MCF 10A (cell line): ENCODE data around the gene OXT. TPM values are rescaled to one million over a fixed set of nuclear protein-coding genes. Genes with fewer than 3 reads are reported as not detected.

ENCODE experiments used
- BruUV-seq: library from RNA; stranded (reverse); fragments of 400-500 nt; replicated peaks from 2 replicates; lab custom pipeline; 2021; lab: Mats Ljungman, UMichigan
- CTCF ChIA-PET: fragments of 300-600 bp; sonication (Branson Sonifier 250); formaldehyde crosslinking; extraction: SDS; loops from one replicate; lab custom pipeline; 2021; ENCODE audit warnings: antibody characterized with exemption, inconsistent platforms; lab: Yijun Ruan, JAX
- POLR2A ChIA-PET: fragments of 300-600, 350-650 bp; sonication (Branson Sonifier 250); formaldehyde crosslinking; extraction: SDS; loops from one replicate; lab custom pipeline; 2020; ENCODE audit warnings: antibody characterized with exemption, inconsistent platforms; lab: Yijun Ruan, JAX
- DNase-seq: peaks from one replicate; pipeline ENCODE4 v3.0.0-alpha.2; 2018; ENCODE audit not compliant: unreplicated experiment
- H3K27ac Mint-ChIP-seq: one replicate; pipeline ENCODE4 v1.8.0; 2022; ENCODE audit warnings: mild to moderate bottlenecking, low read depth, mixed read lengths; ENCODE audit not compliant: unreplicated experiment
- H3K27me3 Mint-ChIP-seq: one replicate; pipeline ENCODE4 v1.8.0; 2022; ENCODE audit warnings: mixed read lengths; ENCODE audit not compliant: insufficient read depth, unreplicated experiment
- H3K36me3 Mint-ChIP-seq: one replicate; pipeline ENCODE4 v1.8.0; 2022; ENCODE audit warnings: mild to moderate bottlenecking, moderate library complexity, mixed read lengths; ENCODE audit not compliant: insufficient read depth, unreplicated experiment
- H3K4me1 Mint-ChIP-seq: one replicate; pipeline ENCODE4 v1.8.0; 2022; ENCODE audit warnings: mixed read lengths; ENCODE audit not compliant: insufficient read depth, unreplicated experiment
- H3K4me3 Mint-ChIP-seq: one replicate; pipeline ENCODE4 v1.8.0; 2022; ENCODE audit warnings: mild to moderate bottlenecking, moderate library complexity, mixed read lengths; ENCODE audit not compliant: unreplicated experiment
- H3K9me3 Mint-ChIP-seq: one replicate; pipeline ENCODE4 v1.8.0; 2022; ENCODE audit warnings: mixed read lengths; ENCODE audit not compliant: unreplicated experiment
- intact Hi-C: fragments of 100-400 bp; cut with micrococcal nuclease; formaldehyde crosslinking; loops from 2 replicates; pipeline ENCODE4 v1.14.1; 2022
- total RNA-seq: library from RNA; stranded (reverse); gene quantifications from 2 replicates; pipeline ENCODE4 v1.2.3, GENCODE V29; 2022
- TF ChIP-seq, protein P1 (sequence below): fragments of 200-600 bp; IDR thresholded peaks from one replicate; pipeline ENCODE4 v1.8.0; 2022; ENCODE audit warnings: antibody characterized with exemption, mild to moderate bottlenecking; ENCODE audit not compliant: unreplicated experiment

Gene OXT
- total RNA-seq, 1 experiment from 2014 or later, result not detected

- no peak overlapping the region for H3K27ac Mint-ChIP-seq
- ChIA-PET POLR2A (interaction anchor here (0.6 to 0.7 kb wide), 2 partner anchors 273 to 325 kb away, joined by 3 read pairs; no protein-coding TSS in a partner anchor), CTCF (interaction anchor here (0.6 to 0.8 kb wide), 2 partner anchors 11 to 30 kb away, joined by 3 to 5 read pairs; no protein-coding TSS in a partner anchor)
- peaks cover 37% of the 10 kb centered on the region for H3K27me3 Mint-ChIP-seq
- no peak overlapping the region for H3K4me3 Mint-ChIP-seq
- H3K36me3 Mint-ChIP-seq, result no peaks in the 10 kb centered on the region
- BruUV-seq, result no TSS peak
- no peaks in the 10 kb centered on the region for H3K9me3 Mint-ChIP-seq
- peaks cover 9% of the 10 kb centered on the region for H3K4me1 Mint-ChIP-seq
- TF ChIP-seq, protein P1, sequence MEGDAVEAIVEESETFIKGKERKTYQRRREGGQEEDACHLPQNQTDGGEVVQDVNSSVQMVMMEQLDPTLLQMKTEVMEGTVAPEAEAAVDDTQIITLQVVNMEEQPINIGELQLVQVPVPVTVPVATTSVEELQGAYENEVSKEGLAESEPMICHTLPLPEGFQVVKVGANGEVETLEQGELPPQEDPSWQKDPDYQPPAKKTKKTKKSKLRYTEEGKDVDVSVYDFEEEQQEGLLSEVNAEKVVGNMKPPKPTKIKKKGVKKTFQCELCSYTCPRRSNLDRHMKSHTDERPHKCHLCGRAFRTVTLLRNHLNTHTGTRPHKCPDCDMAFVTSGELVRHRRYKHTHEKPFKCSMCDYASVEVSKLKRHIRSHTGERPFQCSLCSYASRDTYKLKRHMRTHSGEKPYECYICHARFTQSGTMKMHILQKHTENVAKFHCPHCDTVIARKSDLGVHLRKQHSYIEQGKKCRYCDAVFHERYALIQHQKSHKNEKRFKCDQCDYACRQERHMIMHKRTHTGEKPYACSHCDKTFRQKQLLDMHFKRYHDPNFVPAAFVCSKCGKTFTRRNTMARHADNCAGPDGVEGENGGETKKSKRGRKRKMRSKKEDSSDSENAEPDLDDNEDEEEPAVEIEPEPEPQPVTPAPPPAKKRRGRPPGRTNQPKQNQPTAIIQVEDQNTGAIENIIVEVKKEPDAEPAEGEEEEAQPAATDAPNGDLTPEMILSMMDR, result no peak
- intact Hi-C loops, result no loop called here
- no peak for DNase-seq
Measured at GRCh38 chr20:3082955-3083952, 11.8 kb downstream of the OXT start.

DNA sequence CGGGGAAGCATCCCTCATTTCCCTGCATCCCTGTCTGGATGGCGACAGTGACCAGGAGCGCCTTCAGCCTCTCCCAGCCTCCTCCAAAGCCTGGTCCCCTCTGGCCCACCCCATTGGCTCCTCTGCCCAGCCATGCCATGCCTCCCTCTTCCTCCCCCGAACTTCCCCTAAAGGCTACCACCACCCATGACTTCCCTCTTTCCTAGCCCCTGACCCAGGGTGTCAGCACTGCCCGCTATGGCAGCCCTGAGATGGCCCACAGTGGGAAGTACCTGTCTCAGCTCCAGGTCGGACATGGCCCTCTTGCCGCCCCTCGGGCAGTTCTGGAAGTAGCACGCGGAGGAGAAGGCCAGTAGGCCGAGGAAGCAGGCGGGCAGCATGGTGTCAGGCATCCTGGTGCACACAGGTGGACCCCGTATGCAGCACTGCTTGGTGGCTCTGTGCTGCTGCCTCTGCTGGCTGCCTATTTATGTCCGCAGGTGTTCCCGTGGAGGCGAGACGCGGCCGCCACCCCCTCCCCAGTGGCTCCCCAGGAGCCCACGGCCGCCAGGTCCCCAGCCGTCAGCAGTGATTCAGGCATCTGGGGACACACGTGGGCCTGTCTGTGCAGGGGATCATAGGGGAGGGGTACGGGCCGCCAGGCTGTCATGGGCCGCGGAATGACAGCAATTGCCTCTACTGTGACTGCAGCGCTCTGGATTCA, 13.0 kb downstream of the OXT start, which contains the start of gene AVP:
Gene AVP (minus strand): TSS at position 442 of the 703 bp plus-strand sequence. CDS start 50 bp downstream, at position 392.
- POLR2A ChIA-PET, result interaction anchor here (0.6 kb wide), 2 partner anchors 38 to 324 kb away, joined by 3 read pairs; no protein-coding TSS in a partner anchor
- intact Hi-C loops, result no loop called here
- CTCF ChIA-PET, result no interaction called here
- TF ChIP-seq, protein P1, result no peak
- H3K36me3 Mint-ChIP-seq, result no peaks in the 10 kb centered on the region
- no peak for DNase-seq
- H3K4me3 Mint-ChIP-seq, result no peak within 1 kb of the TSS
- no peak within 1 kb of the TSS for H3K27ac Mint-ChIP-seq
- H3K9me3 Mint-ChIP-seq, result no peaks in the 10 kb centered on the region
- peaks cover 31% of the 10 kb centered on the region for H3K27me3 Mint-ChIP-seq
- H3K4me1 Mint-ChIP-seq, result peaks cover 9% of the 10 kb centered on the region
- BruUV-seq, result no TSS peak

- BruUV-seq, result no TSS peak
- POLR2A ChIA-PET, result interaction anchor here (0.6 to 0.8 kb wide), 2 partner anchors 33 to 39 kb away, joined by 3 read pairs; no protein-coding TSS in a partner anchor
- H3K27me3 Mint-ChIP-seq, result peaks cover 31% of the 10 kb centered on the region
Measured at GRCh38 chr20:3084986-3085360, 13.6 kb downstream of the OXT start.

More at GRCh38 chr20:3084986-3085360, 13.6 kb downstream of the OXT start:
- Mint-ChIP-seq H3K4me3 (no peak overlapping the region), H3K9me3 (no peaks in the 10 kb centered on the region), H3K27ac (no peak overlapping the region), H3K4me1 (peaks cover 9% of the 10 kb centered on the region), H3K36me3 (no peaks in the 10 kb centered on the region)
- TF ChIP-seq, protein P1, result no peak
- no peak for DNase-seq
- CTCF ChIA-PET, result no interaction called here
- intact Hi-C loops, result no loop called here
